Measurements from ENCODE around the gene CCT4.

DNA sequence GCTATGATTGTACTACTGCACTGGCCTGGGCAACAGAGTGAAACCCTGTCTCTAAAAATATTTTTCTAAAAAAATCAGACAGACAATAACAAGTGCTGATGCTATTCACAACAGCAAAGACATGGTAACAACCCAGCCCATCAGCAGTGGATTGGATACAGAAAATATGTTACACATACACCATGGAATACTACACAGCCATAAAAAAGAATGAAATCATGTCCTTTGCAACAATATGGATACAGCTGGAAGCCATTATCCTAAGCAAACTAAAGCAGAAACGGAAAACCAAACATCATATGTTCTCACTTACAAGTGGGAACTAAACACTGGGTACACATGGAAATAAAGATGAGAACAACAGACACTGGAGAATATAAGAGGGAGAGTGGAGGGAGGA lies 54.5 kb downstream of the CCT4 start:
- no peak for TF ChIP-seq CTCF (conservative IDR thresholded peaks at IDR 0.05)
- no peak for TF ChIP-seq ZFX (IDR thresholded peaks at IDR 0.05)

Measured in C4-2B (cell line).